ENCODE data around the gene CD207. TPM values are rescaled to one million over a fixed set of nuclear protein-coding genes. Genes with fewer than 3 reads are reported as not detected.

The CD207 gene
- total and polyA plus RNA-seq, 2 of the 8 experiments (the other 6 are each of a cell fraction or from before 2014, with no cell fraction given): not detected

- Histone ChIP-seq H3K4ac (replicated peaks; ENCODE audit: insufficient read length, low read depth, low read length) (no peak overlapping the region), H2BK15ac (ENCODE audit: low read length) (no peak overlapping the region), H4K8ac (ENCODE audit: extremely low read depth, insufficient read depth, low read length) (no peak overlapping the region), H4K91ac (replicated peaks; ENCODE audit: insufficient read length, low read length) (no peak overlapping the region), H3K27ac (ENCODE audit: low read depth, low read length) (no peak overlapping the region), H3K9me3 (ENCODE audit: insufficient read depth in 2 of 2, low read depth in 1 of 2, low read length in 1 of 2) (no peaks in the 10 kb centered on the region), H2AFZ (ENCODE audit: low read length) (no peak overlapping the region), H2BK20ac (ENCODE audit: low read length) (no peak overlapping the region), H3K79me1 (ENCODE audit: low read depth, low read length) (no peaks in the 10 kb centered on the region), H3K4me1 (replicated peaks in 1 of 4; ENCODE audit: control insufficient read depth in 3 of 4, insufficient read depth in 4 of 4, low read length in 3 of 4) (no peaks in the 10 kb centered on the region; a peak in 1 of 7 replicates), H3K4me3 (ENCODE audit: extremely low read depth in 1 of 4, insufficient read depth in 2 of 4, low read depth in 3 of 4, low read length in 4 of 4) (no peak overlapping the region), H3K4me2 (ENCODE audit: insufficient read depth in 1 of 2, low read depth in 2 of 2, low read length in 2 of 2) (no peak overlapping the region), H3K79me2 (ENCODE audit: control insufficient read depth in 1 of 2, insufficient read depth in 2 of 2, low read length in 2 of 2) (no peaks in the 10 kb centered on the region), H3K27me3 (replicated peaks in 1 of 4; ENCODE audit: control insufficient read depth in 3 of 4, extremely low read depth in 1 of 4, insufficient read depth in 3 of 4, low read length in 3 of 4) (peaks cover 0 to 3% (median 0%) of the 10 kb centered on the region in 4 experiments; a peak in 2 of 7 replicates), H2BK5ac (ENCODE audit: low read depth, low read length) (no peak overlapping the region), H2AK5ac (ENCODE audit: low read depth, low read length) (no peak overlapping the region), H2BK120ac (replicated peaks; ENCODE audit: low read depth, low read length) (no peak overlapping the region), H4K5ac (ENCODE audit: insufficient read length, low read depth, low read length) (no peak overlapping the region), H4K20me1 (replicated peaks in 1 of 2; ENCODE audit: control insufficient read depth in 1 of 2, insufficient read depth in 2 of 2, low read length in 2 of 2) (no peaks in the 10 kb centered on the region), H3K23ac (ENCODE audit: insufficient read length) (no peak overlapping the region), H3K9ac (replicated peaks in 1 of 4; ENCODE audit: extremely low read depth in 1 of 4, low read depth in 3 of 4, low read length in 3 of 4) (no peak overlapping the region), H3K18ac (ENCODE audit: extremely low read depth, low read length) (no peak overlapping the region), H2BK12ac (ENCODE audit: low read depth, low read length) (no peak overlapping the region), H3K14ac (ENCODE audit: insufficient read length) (no peak overlapping the region), H3K23me2 (ENCODE audit: low read depth, low read length) (no peaks in the 10 kb centered on the region), H3K56ac (replicated peaks; ENCODE audit: insufficient read length, low read depth, low read length) (no peak overlapping the region), H3K36me3 (ENCODE audit: control insufficient read depth in 2 of 4, insufficient read depth in 4 of 4, low read length in 3 of 4) (no peaks in the 10 kb centered on the region)
- ChIA-PET POLR2A (ENCODE audit: partially characterized antibody) (no interaction called here), CTCF (ENCODE audit: partially characterized antibody) (interaction anchor here (0.7 to 1.2 kb wide), 3 partner anchors 28 to 121 kb away, joined by 3 to 4 read pairs (median 3); no protein-coding TSS in a partner anchor)
- 96% methylated on average over 3 of the region's 3 CpGs; no CpG with 5 or more reads in 1 of the 2 experiments for WGBS, 2 experiments (ENCODE audit: extremely low coverage in 1 of 2, insufficient coverage in 1 of 2, insufficient read length in 1 of 2, insufficient replicate concordance in 2 of 2, low coverage in 1 of 2, low lambda C conversion rate in 2 of 2, missing lambda C conversion rate in 1 of 2)
- FAIRE-seq: no peak
- no peak for DNase-seq (ENCODE audit: low read depth in 1 of 2, low spot score in 2 of 2)
- TF ChIP-seq YY1 (IDR thresholded peaks at IDR 0.05; ENCODE audit: low read depth, low read length) (no peak), SUZ12 (IDR thresholded peaks at IDR 0.05; ENCODE audit: low read length) (no peak), HDAC2 (IDR thresholded peaks at IDR 0.05; ENCODE audit: borderline replicate concordance in 1 of 2, low read depth in 2 of 2, low read length in 2 of 2) (no peak), BACH1 (IDR thresholded peaks at IDR 0.05; ENCODE audit: low read length) (no peak), KDM4A (IDR thresholded peaks at IDR 0.05; ENCODE audit: low read depth, low read length, severe bottlenecking) (no peak), BRCA1 (IDR thresholded peaks at IDR 0.05; ENCODE audit: low read depth, low read length) (no peak), PHF8 (conservative IDR thresholded peaks at IDR 0.05; ENCODE audit: low read depth, low read length) (no peak), CEBPB (IDR thresholded peaks at IDR 0.05; ENCODE audit: low read depth, low read length) (no peak), TAF7 (optimal IDR thresholded peaks at IDR 0.05; ENCODE audit: borderline replicate concordance, low read depth, low read length) (no peak), RXRA (IDR thresholded peaks at IDR 0.05; ENCODE audit: insufficient read depth, low read depth, low read length) (no peak), ASH2L (IDR thresholded peaks at IDR 0.05; ENCODE audit: low read length) (no peak), MAX (IDR thresholded peaks at IDR 0.05) (no peak), SRF (IDR thresholded peaks at IDR 0.05; ENCODE audit: low read depth, low read length) (no peak)
Observed at GRCh38 chr2:70817284-70817954, 18.2 kb downstream of the CD207 start.

All from H1 (cell line).